HCT116 (cell line): Measurements from ENCODE around the gene MTFP1. TPM values are rescaled to one million over a fixed set of nuclear protein-coding genes. Genes with fewer than 3 reads are reported as not detected.

Source experiments
- ATAC-seq: fragments of 200-7000 bp; cut with Tn5 transposase; 2 replicates; pipeline ENCODE4 v1.9.1; 2020; ENCODE audit warnings: mild to moderate bottlenecking, moderate library complexity
- BruUV-seq: library from RNA; stranded (reverse); fragments of 400-500 nt; replicated peaks from 2 replicates; lab custom pipeline; 2021; lab: Mats Ljungman, UMichigan
- CTCF ChIA-PET: fragments of 300-600 bp; sonication (Branson Sonifier 250); formaldehyde crosslinking; loops from one replicate; lab custom pipeline; 2021; ENCODE audit warnings: antibody characterized with exemption; lab: Charles Lee
- POLR2A ChIA-PET: fragments of 300-600, 350-600 bp; sonication (Branson Sonifier 250); formaldehyde crosslinking; loops from one replicate; lab custom pipeline; 2021; ENCODE audit warnings: antibody characterized with exemption; lab: Charles Lee
- RAD21 ChIA-PET, 2 experiments: fragments of 300-600 bp; sonication (Branson Sonifier 250); formaldehyde crosslinking; loops; one replicate each; lab custom pipeline; 2023; ENCODE audit warnings: low total read pairs in 2 of 2; ENCODE audit not compliant: uncharacterized antibody in 2 of 2, unreplicated experiment in 2 of 2, low non-redundant PET in 1 of 2; lab: Charles Lee
- DNase-seq: peaks from one replicate; pipeline ENCODE4 v3.0.0-alpha.2; 2010; ENCODE audit warnings: low read depth, low spot score
- H2AFZ ChIP-seq: fragments of 200-600 bp; shearing (Covaris generic), sonication (generic); 2 replicates; pipeline ENCODE4 v1.6.1; 2017; ENCODE audit warnings: low read depth, mixed run types, mixed read lengths, antibody characterized with exemption, low read length; ENCODE audit not compliant: poor library complexity, severe bottlenecking
- H3K27ac ChIP-seq: 2 replicates; pipeline ENCODE4 v1.5.1; 2012; ENCODE audit warnings: low read depth, low read length
- H3K27me3 ChIP-seq: fragments of 200-600 bp; sonication (generic); 2 replicates; pipeline ENCODE4 v1.6.1; 2016; ENCODE audit warnings: mixed run types, low read length, mixed read lengths; ENCODE audit not compliant: insufficient read depth
- H3K36me3 ChIP-seq, 2 experiments: fragments of 200-500 bp in 1 of 2; fragments of 200-600 bp in 1 of 2; sonication (Bioruptor generic) in 1 of 2; sonication (generic) in 1 of 2; 2 replicates each; pipeline versions ENCODE4 v1.5.1 to v1.6.1; 2014 to 2016; ENCODE audit warnings: low read length in 2 of 2, inconsistent platforms in 1 of 2, mixed read lengths in 1 of 2, mixed run types in 1 of 2; ENCODE audit not compliant: insufficient read depth in 2 of 2, control insufficient read depth in 1 of 2
- H3K4me1 ChIP-seq, 2 experiments: fragments of 200-600 bp in 1 of 2; sonication (generic) in 1 of 2; 2 replicates each; pipeline versions ENCODE4 v1.5.1 to v1.6.1; 2012 to 2017; ENCODE audit warnings: low read length in 2 of 2, inconsistent platforms in 1 of 2, mild to moderate bottlenecking in 1 of 2, mixed read lengths in 1 of 2, mixed run types in 1 of 2, moderate library complexity in 1 of 2; ENCODE audit not compliant: insufficient read depth in 2 of 2, control insufficient read depth in 1 of 2
- H3K4me2 ChIP-seq: fragments of 200-600 bp; sonication (generic); 2 replicates; pipeline ENCODE4 v1.6.1; 2017; ENCODE audit warnings: mixed run types, low read length, mixed read lengths
- H3K4me3 ChIP-seq, 2 experiments: fragments of 200-600 bp in 1 of 2; sonication (generic) in 1 of 2; replicated peaks in 1 of 2; 2 replicates each; pipeline ENCODE4 v1.5.1; 2011 to 2016; ENCODE audit warnings: low read length in 2 of 2, control low read depth in 1 of 2, low read depth in 1 of 2, mild to moderate bottlenecking in 1 of 2, mixed read lengths in 1 of 2, mixed run types in 1 of 2
- H3K79me2 ChIP-seq: fragments of 200-600 bp; sonication (generic); 2 replicates; pipeline ENCODE4 v1.6.1; 2017; ENCODE audit warnings: mild to moderate bottlenecking, mixed run types, low read length, moderate library complexity, mixed read lengths; ENCODE audit not compliant: insufficient read depth
- H3K9ac ChIP-seq: fragments of 200-600 bp; sonication (generic); 2 replicates; pipeline ENCODE4 v1.6.1; 2016; ENCODE audit warnings: low read length, mixed read lengths
- H3K9me2 ChIP-seq: fragments of 200-600 bp; sonication (generic), shearing (Covaris generic); 2 replicates; pipeline ENCODE4 v1.6.1; 2017; ENCODE audit warnings: mixed run types, mild to moderate bottlenecking, moderate library complexity; ENCODE audit not compliant: insufficient read depth
- H3K9me3 ChIP-seq, 2 experiments: fragments of 200-500 bp in 1 of 2; fragments of 200-600 bp in 1 of 2; sonication (Bioruptor generic) in 1 of 2; sonication (generic) in 1 of 2; 2 replicates each; pipeline ENCODE4 v1.6.1; 2014 to 2017; ENCODE audit warnings: low read length in 2 of 2, mixed read lengths in 2 of 2, inconsistent platforms in 1 of 2, low read depth in 1 of 2, mild to moderate bottlenecking in 1 of 2, mixed run types in 1 of 2, moderate library complexity in 1 of 2; ENCODE audit not compliant: control insufficient read depth in 1 of 2, insufficient read depth in 1 of 2
- H4K20me1 ChIP-seq: fragments of 200-600 bp; sonication (generic), shearing (Covaris generic); 2 replicates; pipeline ENCODE4 v1.6.1; 2017; ENCODE audit warnings: mixed run types, mild to moderate bottlenecking, moderate library complexity; ENCODE audit not compliant: insufficient read depth
- CBX3 ChIP-seq: IDR thresholded peaks from 2 replicates; pipeline ENCODE4 v1.6.1; 2012; ENCODE audit warnings: low read depth
- CEBPB ChIP-seq: IDR thresholded peaks from 2 replicates; pipeline ENCODE4 v1.6.1; 2012; ENCODE audit warnings: low read depth
- EGR1 ChIP-seq: IDR thresholded peaks from 2 replicates; pipeline ENCODE4 v1.6.1; 2012; ENCODE audit warnings: low read depth
- ELF1 ChIP-seq: IDR thresholded peaks from 2 replicates; pipeline ENCODE4 v1.6.1; 2012; ENCODE audit warnings: low read depth, borderline replicate concordance
- EZH2 ChIP-seq: fragments of 200-600 bp; sonication (generic); IDR thresholded peaks from 2 replicates; pipeline ENCODE4 v1.6.1; 2017; ENCODE audit warnings: antibody characterized with exemption, mixed run types
- EZH2phosphoT487 ChIP-seq: fragments of 200-600 bp; IDR thresholded peaks from 2 replicates; pipeline ENCODE4 v1.6.1; 2018; ENCODE audit warnings: antibody characterized with exemption, borderline replicate concordance
- FOSL1 ChIP-seq: IDR thresholded peaks from 2 replicates; pipeline ENCODE4 v1.6.1; 2012; ENCODE audit warnings: low read depth
- JUND ChIP-seq: IDR thresholded peaks from 2 replicates; pipeline ENCODE4 v1.6.1; 2012
- POLR2A ChIP-seq: IDR thresholded peaks from 2 replicates; pipeline ENCODE4 v1.7.0; 2011; ENCODE audit warnings: borderline replicate concordance; ENCODE audit not compliant: insufficient read depth, insufficient read length; ENCODE audit errors: extremely low read depth
- POLR2AphosphoS5 ChIP-seq: IDR thresholded peaks from 2 replicates; pipeline ENCODE4 v1.6.1; 2011; ENCODE audit warnings: mild to moderate bottlenecking, low read depth, low read length, moderate library complexity
- RAD21 ChIP-seq: IDR thresholded peaks from 2 replicates; pipeline ENCODE4 v1.6.1; 2012; ENCODE audit warnings: low read depth, mild to moderate bottlenecking
- SIN3A ChIP-seq: IDR thresholded peaks from 2 replicates; pipeline ENCODE4 v1.6.1; 2012; ENCODE audit warnings: low read depth
- SP1 ChIP-seq: IDR thresholded peaks from 2 replicates; pipeline ENCODE4 v1.6.1; 2012; ENCODE audit warnings: low read depth
- SRF ChIP-seq: IDR thresholded peaks from 2 replicates; pipeline ENCODE4 v1.6.1; 2012; ENCODE audit warnings: low read depth
- TCF7L2 ChIP-seq: IDR thresholded peaks from 2 replicates; pipeline ENCODE4 v1.7.0; 2011; ENCODE audit warnings: borderline replicate concordance, inconsistent platforms; ENCODE audit not compliant: insufficient read depth, insufficient read length; ENCODE audit errors: extremely low read depth
- YY1 ChIP-seq: IDR thresholded peaks from 2 replicates; pipeline ENCODE4 v1.6.1; 2011; ENCODE audit warnings: low read length, low read depth, moderate library complexity, mild to moderate bottlenecking; ENCODE audit not compliant: insufficient replicate concordance; ENCODE audit errors: extremely low read depth
- intact Hi-C: fragments of 100-400 bp; cut with micrococcal nuclease; formaldehyde crosslinking; loops from 2 replicates; pipeline ENCODE4 v1.10.0; 2022
- total RNA-seq: library from RNA; stranded (reverse); gene quantifications from one replicate; pipeline ENCODE4 v1.2.1, GENCODE V29; 2021; ENCODE audit not compliant: unreplicated experiment
- TF ChIP-seq, protein P1 (sequence below): IDR thresholded peaks from 2 replicates; pipeline ENCODE4 v1.6.1; 2011; ENCODE audit warnings: mild to moderate bottlenecking, low read length, moderate library complexity; ENCODE audit not compliant: insufficient replicate concordance; ENCODE audit errors: extremely low read depth
- TF ChIP-seq, protein P2 (sequence below): IDR thresholded peaks from 2 replicates; pipeline ENCODE4 v1.6.1; 2012; ENCODE audit warnings: low read depth
- TF ChIP-seq, protein P3 (sequence below): IDR thresholded peaks from 2 replicates; pipeline ENCODE4 v1.6.1; 2012
- TF ChIP-seq, protein P4 (sequence below), 3 experiments: fragments of 200-600 bp in 1 of 3; sonication (generic) in 1 of 3; IDR thresholded peaks in 2 of 3; conservative IDR thresholded peaks in 1 of 3; 2 replicates each; pipeline ENCODE4 v1.5.1; 2012 to 2017; ENCODE audit warnings: low read depth in 2 of 3, low read length in 2 of 3, antibody characterized with exemption in 1 of 3, borderline replicate concordance in 1 of 3, control low read depth in 1 of 3, mild to moderate bottlenecking in 1 of 3, mixed read lengths in 1 of 3, mixed run types in 1 of 3, moderate library complexity in 1 of 3; ENCODE audit not compliant: insufficient read depth in 1 of 3

Gene MTFP1
- total RNA-seq, 1 experiment from 2014 or later = 36.1 TPM

DNA sequence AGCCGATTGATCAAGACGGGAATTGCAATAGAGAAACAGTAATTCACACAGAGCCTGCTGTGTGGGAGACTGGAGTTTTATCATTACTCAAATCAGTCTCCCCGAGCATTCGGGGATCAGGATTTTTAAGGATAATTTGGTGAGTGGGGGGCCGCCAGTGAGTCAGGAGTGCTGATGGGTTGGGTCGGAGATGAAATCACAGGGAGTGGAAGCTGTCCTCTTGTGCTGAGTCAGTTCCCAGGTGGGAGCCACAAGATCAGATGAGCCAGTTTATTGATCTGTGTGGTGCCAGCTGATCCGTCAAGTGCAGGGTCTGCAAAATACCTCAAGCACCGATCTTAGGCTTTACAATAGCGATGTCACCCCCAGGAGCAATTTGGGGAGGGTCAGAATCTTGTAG lies 15.5 kb downstream of the MTFP1 start:
- ChIA-PET CTCF (interaction anchor here (1.6 kb wide), 1 partner anchor 17 kb away, joined by 5 read pairs; no protein-coding TSS in a partner anchor), RAD21 (no interaction called here), POLR2A (no interaction called here)
- Histone ChIP-seq H3K4me1 (peaks cover 6 to 45% of the 10 kb centered on the region in 2 experiments), H3K36me3 (no peaks in the 10 kb centered on the region), H3K9me2 (no peaks in the 10 kb centered on the region), H3K27ac (no peak overlapping the region), H3K4me3 (no peak overlapping the region), H3K9ac (no peak overlapping the region), H3K27me3 (no peaks in the 10 kb centered on the region), H4K20me1 (no peaks in the 10 kb centered on the region), H2AFZ (no peak overlapping the region), H3K4me2 (no peak overlapping the region), H3K9me3 (no peaks in the 10 kb centered on the region), H3K79me2 (no peaks in the 10 kb centered on the region)
- ATAC-seq (no peak), DNase-seq (no peak)
- BruUV-seq = no TSS peak
- TF ChIP-seq JUND (no peak), EZH2 (no peak), ELF1 (no peak), CEBPB (no peak), SP1 (no peak), POLR2AphosphoS5 (no peak), FOSL1 (no peak), POLR2A (no peak), RAD21 (no peak), EZH2phosphoT487 (no peak), SRF (no peak), EGR1 (no peak), YY1 (no peak), TCF7L2 (no peak), SIN3A (no peak), CBX3 (no peak)
- TF ChIP-seq, protein P1, sequence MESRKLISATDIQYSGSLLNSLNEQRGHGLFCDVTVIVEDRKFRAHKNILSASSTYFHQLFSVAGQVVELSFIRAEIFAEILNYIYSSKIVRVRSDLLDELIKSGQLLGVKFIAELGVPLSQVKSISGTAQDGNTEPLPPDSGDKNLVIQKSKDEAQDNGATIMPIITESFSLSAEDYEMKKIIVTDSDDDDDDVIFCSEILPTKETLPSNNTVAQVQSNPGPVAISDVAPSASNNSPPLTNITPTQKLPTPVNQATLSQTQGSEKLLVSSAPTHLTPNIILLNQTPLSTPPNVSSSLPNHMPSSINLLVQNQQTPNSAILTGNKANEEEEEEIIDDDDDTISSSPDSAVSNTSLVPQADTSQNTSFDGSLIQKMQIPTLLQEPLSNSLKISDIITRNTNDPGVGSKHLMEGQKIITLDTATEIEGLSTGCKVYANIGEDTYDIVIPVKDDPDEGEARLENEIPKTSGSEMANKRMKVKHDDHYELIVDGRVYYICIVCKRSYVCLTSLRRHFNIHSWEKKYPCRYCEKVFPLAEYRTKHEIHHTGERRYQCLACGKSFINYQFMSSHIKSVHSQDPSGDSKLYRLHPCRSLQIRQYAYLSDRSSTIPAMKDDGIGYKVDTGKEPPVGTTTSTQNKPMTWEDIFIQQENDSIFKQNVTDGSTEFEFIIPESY = no peak
- TF ChIP-seq, protein P2, sequence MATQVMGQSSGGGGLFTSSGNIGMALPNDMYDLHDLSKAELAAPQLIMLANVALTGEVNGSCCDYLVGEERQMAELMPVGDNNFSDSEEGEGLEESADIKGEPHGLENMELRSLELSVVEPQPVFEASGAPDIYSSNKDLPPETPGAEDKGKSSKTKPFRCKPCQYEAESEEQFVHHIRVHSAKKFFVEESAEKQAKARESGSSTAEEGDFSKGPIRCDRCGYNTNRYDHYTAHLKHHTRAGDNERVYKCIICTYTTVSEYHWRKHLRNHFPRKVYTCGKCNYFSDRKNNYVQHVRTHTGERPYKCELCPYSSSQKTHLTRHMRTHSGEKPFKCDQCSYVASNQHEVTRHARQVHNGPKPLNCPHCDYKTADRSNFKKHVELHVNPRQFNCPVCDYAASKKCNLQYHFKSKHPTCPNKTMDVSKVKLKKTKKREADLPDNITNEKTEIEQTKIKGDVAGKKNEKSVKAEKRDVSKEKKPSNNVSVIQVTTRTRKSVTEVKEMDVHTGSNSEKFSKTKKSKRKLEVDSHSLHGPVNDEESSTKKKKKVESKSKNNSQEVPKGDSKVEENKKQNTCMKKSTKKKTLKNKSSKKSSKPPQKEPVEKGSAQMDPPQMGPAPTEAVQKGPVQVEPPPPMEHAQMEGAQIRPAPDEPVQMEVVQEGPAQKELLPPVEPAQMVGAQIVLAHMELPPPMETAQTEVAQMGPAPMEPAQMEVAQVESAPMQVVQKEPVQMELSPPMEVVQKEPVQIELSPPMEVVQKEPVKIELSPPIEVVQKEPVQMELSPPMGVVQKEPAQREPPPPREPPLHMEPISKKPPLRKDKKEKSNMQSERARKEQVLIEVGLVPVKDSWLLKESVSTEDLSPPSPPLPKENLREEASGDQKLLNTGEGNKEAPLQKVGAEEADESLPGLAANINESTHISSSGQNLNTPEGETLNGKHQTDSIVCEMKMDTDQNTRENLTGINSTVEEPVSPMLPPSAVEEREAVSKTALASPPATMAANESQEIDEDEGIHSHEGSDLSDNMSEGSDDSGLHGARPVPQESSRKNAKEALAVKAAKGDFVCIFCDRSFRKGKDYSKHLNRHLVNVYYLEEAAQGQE = no peak
- TF ChIP-seq, protein P3, sequence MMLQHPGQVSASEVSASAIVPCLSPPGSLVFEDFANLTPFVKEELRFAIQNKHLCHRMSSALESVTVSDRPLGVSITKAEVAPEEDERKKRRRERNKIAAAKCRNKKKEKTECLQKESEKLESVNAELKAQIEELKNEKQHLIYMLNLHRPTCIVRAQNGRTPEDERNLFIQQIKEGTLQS = no peak
- TF ChIP-seq, protein P4, sequence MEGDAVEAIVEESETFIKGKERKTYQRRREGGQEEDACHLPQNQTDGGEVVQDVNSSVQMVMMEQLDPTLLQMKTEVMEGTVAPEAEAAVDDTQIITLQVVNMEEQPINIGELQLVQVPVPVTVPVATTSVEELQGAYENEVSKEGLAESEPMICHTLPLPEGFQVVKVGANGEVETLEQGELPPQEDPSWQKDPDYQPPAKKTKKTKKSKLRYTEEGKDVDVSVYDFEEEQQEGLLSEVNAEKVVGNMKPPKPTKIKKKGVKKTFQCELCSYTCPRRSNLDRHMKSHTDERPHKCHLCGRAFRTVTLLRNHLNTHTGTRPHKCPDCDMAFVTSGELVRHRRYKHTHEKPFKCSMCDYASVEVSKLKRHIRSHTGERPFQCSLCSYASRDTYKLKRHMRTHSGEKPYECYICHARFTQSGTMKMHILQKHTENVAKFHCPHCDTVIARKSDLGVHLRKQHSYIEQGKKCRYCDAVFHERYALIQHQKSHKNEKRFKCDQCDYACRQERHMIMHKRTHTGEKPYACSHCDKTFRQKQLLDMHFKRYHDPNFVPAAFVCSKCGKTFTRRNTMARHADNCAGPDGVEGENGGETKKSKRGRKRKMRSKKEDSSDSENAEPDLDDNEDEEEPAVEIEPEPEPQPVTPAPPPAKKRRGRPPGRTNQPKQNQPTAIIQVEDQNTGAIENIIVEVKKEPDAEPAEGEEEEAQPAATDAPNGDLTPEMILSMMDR (IDR thresholded peaks at IDR 0.05 in 2 of 3, conservative IDR thresholded peaks at IDR 0.05 in 1 of 3; ENCODE audit: borderline replicate concordance in 1 of 3, insufficient read depth in 1 of 3, low read depth in 2 of 3, low read length in 2 of 3) = no peak
- intact Hi-C loops = no loop called here
